BJ (cell line): Measurements from ENCODE around the gene IL17RA. TPM values are rescaled to one million over a fixed set of nuclear protein-coding genes. Genes with fewer than 3 reads are reported as not detected.
"Not testable (repeated sequence)": the region's sequence is repeated elsewhere in the genome, so short reads cannot be mapped to it uniquely, and the experiment has no call there.

Source experiments
- CTCF ChIA-PET: fragments of 350-600 bp; formaldehyde crosslinking; extraction: SDS; loops from one replicate; lab custom pipeline; 2021; ENCODE audit warnings: antibody characterized with exemption, inconsistent platforms; lab: Yijun Ruan, JAX
- POLR2A ChIA-PET: fragments of 300-600 bp; sonication (Branson Sonifier 250); formaldehyde crosslinking; extraction: SDS; loops from one replicate; lab custom pipeline; 2021; ENCODE audit warnings: antibody characterized with exemption; lab: Charles Lee
- DNase-seq: peaks from one replicate; pipeline ENCODE4 v3.0.0-alpha.2; 2011; ENCODE audit warnings: low read depth
- H3K27me3 ChIP-seq: 2 replicates; pipeline ENCODE4 v1.6.0; 2011; ENCODE audit warnings: low read length; ENCODE audit not compliant: control insufficient read depth, insufficient read depth
- H3K36me3 ChIP-seq: 2 replicates; pipeline ENCODE4 v1.5.1; 2011; ENCODE audit warnings: low read length; ENCODE audit not compliant: control insufficient read depth, insufficient read depth
- H3K4me3 ChIP-seq: 2 replicates; pipeline ENCODE4 v1.5.1; 2011; ENCODE audit warnings: low read depth, mild to moderate bottlenecking, control low read depth, low read length
- polyA minus RNA-seq: library from RNA; depleted of rRNA, polyadenylated mRNA; stranded (reverse); fragments of >200 nt; gene quantifications from 2 replicates; pipeline ENCODE4 v1.2.3, GENCODE V29; 2011; rRNA and poly(A)+ RNA removed
- polyA plus RNA-seq: library from polyadenylated mRNA; depleted of rRNA; stranded (reverse); fragments of >200 nt; gene quantifications from 2 replicates; pipeline ENCODE4 v1.2.3, GENCODE V29; 2011; rRNA removed
- TF ChIP-seq, protein P1 (sequence below): IDR thresholded peaks from 2 replicates; pipeline ENCODE4 v1.5.1; 2011; ENCODE audit warnings: low read depth, mild to moderate bottlenecking, control low read depth, inconsistent platforms, low read length, moderate library complexity; ENCODE audit not compliant: insufficient read depth

IL17RA gene, protein sequence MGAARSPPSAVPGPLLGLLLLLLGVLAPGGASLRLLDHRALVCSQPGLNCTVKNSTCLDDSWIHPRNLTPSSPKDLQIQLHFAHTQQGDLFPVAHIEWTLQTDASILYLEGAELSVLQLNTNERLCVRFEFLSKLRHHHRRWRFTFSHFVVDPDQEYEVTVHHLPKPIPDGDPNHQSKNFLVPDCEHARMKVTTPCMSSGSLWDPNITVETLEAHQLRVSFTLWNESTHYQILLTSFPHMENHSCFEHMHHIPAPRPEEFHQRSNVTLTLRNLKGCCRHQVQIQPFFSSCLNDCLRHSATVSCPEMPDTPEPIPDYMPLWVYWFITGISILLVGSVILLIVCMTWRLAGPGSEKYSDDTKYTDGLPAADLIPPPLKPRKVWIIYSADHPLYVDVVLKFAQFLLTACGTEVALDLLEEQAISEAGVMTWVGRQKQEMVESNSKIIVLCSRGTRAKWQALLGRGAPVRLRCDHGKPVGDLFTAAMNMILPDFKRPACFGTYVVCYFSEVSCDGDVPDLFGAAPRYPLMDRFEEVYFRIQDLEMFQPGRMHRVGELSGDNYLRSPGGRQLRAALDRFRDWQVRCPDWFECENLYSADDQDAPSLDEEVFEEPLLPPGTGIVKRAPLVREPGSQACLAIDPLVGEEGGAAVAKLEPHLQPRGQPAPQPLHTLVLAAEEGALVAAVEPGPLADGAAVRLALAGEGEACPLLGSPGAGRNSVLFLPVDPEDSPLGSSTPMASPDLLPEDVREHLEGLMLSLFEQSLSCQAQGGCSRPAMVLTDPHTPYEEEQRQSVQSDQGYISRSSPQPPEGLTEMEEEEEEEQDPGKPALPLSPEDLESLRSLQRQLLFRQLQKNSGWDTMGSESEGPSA
- polyA plus RNA-seq: 20.7 and 27.0 TPM in 2 replicates
- polyA minus RNA-seq: 8.8 and 13.0 TPM in 2 replicates

- no peaks in the 10 kb centered on the region for H3K36me3 ChIP-seq
- TF ChIP-seq, protein P1, sequence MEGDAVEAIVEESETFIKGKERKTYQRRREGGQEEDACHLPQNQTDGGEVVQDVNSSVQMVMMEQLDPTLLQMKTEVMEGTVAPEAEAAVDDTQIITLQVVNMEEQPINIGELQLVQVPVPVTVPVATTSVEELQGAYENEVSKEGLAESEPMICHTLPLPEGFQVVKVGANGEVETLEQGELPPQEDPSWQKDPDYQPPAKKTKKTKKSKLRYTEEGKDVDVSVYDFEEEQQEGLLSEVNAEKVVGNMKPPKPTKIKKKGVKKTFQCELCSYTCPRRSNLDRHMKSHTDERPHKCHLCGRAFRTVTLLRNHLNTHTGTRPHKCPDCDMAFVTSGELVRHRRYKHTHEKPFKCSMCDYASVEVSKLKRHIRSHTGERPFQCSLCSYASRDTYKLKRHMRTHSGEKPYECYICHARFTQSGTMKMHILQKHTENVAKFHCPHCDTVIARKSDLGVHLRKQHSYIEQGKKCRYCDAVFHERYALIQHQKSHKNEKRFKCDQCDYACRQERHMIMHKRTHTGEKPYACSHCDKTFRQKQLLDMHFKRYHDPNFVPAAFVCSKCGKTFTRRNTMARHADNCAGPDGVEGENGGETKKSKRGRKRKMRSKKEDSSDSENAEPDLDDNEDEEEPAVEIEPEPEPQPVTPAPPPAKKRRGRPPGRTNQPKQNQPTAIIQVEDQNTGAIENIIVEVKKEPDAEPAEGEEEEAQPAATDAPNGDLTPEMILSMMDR: no peak
- no peaks in the 10 kb centered on the region for H3K27me3 ChIP-seq
- ChIA-PET CTCF (interaction anchor here (2.1 to 5.4 kb wide), 2 partner anchors 87 kb away, joined by 12 to 24 read pairs; no protein-coding TSS in a partner anchor), POLR2A (no interaction called here)
- DNase-seq: no peak
- H3K4me3 ChIP-seq: peak within 1 kb of the TSS; percentile 77
Measured at GRCh38 chr22:17084554-17085276, at the start of gene IL17RA. Gene IL17RA, plus strand, starts transcription at chr22:17085000. Its CDS starts 92 bp downstream, at chr22:17085092.

DNA sequence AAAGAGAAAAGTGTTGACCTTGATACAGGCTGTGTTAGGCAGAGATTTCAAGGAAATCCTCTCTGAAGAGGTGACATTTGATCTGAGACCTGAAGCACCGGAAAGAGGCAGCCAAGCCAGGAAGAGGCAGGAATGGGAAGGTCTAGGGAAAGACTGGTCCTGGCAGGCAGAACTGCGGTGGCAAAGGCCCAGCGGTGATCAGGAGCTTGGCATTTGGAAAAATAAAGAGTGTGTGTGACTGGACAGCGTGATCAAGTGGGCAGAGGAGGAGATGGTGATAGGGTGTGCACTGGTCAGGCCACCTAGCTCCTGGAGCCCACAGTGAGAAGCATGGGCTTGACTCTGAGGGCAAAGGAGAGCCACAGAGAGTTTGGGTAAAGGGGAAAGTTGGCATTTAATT is 49.6 kb upstream of the IL17RA start:
- H3K4me3 ChIP-seq: no peak overlapping the region
- DNase-seq: no peak
- H3K27me3 ChIP-seq: no peaks in the 10 kb centered on the region
- H3K36me3 ChIP-seq: no peaks in the 10 kb centered on the region
- TF ChIP-seq, protein P1: no peak
- POLR2A ChIA-PET: no interaction called here
- CTCF ChIA-PET: interaction anchor here (1.9 kb wide), 1 partner anchor 23 kb away, joined by 8 read pairs; no protein-coding TSS in a partner anchor

- DNase-seq, H3K27me3 ChIP-seq, H3K36me3 ChIP-seq, POLR2A ChIA-PET: not testable (repeated sequence)
- H3K4me3 ChIP-seq: peak overlapping the region; percentile 21
- CTCF ChIA-PET: interaction anchor here (1.9 kb wide), 1 partner anchor 22 kb away, joined by 8 read pairs; no protein-coding TSS in a partner anchor
Measured at GRCh38 chr22:17035976-17036841, 48.6 kb upstream of the IL17RA start.

- DNase-seq: peak; percentile 7
- H3K27me3 ChIP-seq, POLR2A ChIA-PET, H3K36me3 ChIP-seq: not testable (repeated sequence)
- CTCF ChIA-PET: interaction anchor here (1.9 kb wide), 1 partner anchor 21 kb away, joined by 8 read pairs; no protein-coding TSS in a partner anchor
- H3K4me3 ChIP-seq: peak overlapping the region; percentile 48
Measured at GRCh38 chr22:17036842-17037711, 47.7 kb upstream of the IL17RA start.

- CTCF ChIA-PET: no interaction called here
Measured at GRCh38 chr22:17043521-17043920, 41.3 kb upstream of the IL17RA start.

More at GRCh38 chr22:17043521-17043920, 41.3 kb upstream of the IL17RA start:
- H3K4me3 ChIP-seq: no peak overlapping the region
- no peak for DNase-seq
- peaks cover 3% of the 10 kb centered on the region; the same call in 1 of the 2 replicates for H3K36me3 ChIP-seq
- TF ChIP-seq, protein P1: no peak
- POLR2A ChIA-PET: no interaction called here
- H3K27me3 ChIP-seq: no peaks in the 10 kb centered on the region
